Fibroblast of mammary gland (primary cell): ENCODE results near the gene NBL1.

ENCODE experiments used
- DNase-seq: peaks from one replicate; pipeline ENCODE4 v3.0.0-alpha.2; 2010; ENCODE audit warnings: low read depth
- H3K4me3 ChIP-seq: 2 replicates; pipeline ENCODE4 v1.5.1; 2011; ENCODE audit warnings: low read depth, mild to moderate bottlenecking, low read length, moderate library complexity; ENCODE audit not compliant: control insufficient read depth
- CTCF ChIP-seq: conservative IDR thresholded peaks from 2 replicates; pipeline ENCODE4 v1.5.1; 2011; ENCODE audit warnings: low read depth, low read length, inconsistent platforms; ENCODE audit not compliant: control insufficient read depth, insufficient read depth

The NBL1 gene

DNA sequence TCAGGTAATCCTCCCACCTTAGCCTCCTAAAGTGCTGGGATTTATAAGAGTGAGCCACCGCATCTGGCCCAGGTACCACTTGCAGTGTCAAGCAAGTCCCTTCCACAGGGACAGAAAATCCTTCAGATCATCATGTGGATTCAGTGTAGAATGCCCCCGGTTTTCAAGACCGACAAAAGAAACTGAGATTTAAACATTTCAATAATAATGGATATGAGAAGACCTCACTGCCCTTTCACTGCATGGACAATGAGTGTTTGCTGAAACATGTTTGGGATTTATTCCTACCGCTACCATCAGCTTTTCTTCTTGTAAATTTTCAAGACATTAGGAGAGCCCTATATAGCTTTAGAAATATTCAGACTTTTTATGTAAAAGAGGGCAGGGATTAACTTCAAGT is 62.0 kb downstream of the NBL1 start:
- no peak for TF ChIP-seq CTCF
- no peak for DNase-seq
- H3K4me3 ChIP-seq: no peak overlapping the region
